CD14-positive monocyte (primary cell): ENCODE measurements around the gene CCL19. TPM values are rescaled to one million over a fixed set of nuclear protein-coding genes. Genes with fewer than 3 reads are reported as not detected.
"Not testable (repeated sequence)": the region's sequence is repeated elsewhere in the genome, so short reads cannot be mapped to it uniquely, and the experiment has no call there.

Experiments
- DNase-seq, 3 donors: peaks; one replicate each; pipeline ENCODE4 v3.0.0-alpha.2; 2011 to 2022
- H2AFZ ChIP-seq: 2 replicates; pipeline ENCODE4 v1.6.0; 2012; ENCODE audit warnings: mild to moderate bottlenecking, low read depth, low read length, inconsistent platforms; ENCODE audit not compliant: insufficient read depth, poor library complexity, severe bottlenecking
- H3K27ac ChIP-seq, 2 donors: 1 replicate in 1 of 2; 2 replicates in 1 of 2; pipeline ENCODE4 v1.5.1; 2012 to 2013; ENCODE audit warnings: low read length in 2 of 2, control low read depth in 1 of 2, inconsistent platforms in 1 of 2, low read depth in 1 of 2, mild to moderate bottlenecking in 1 of 2
- H3K27me3 ChIP-seq, 2 donors: one replicate each; pipeline versions ENCODE4 v1.6.0 to v1.6.1; 2011 to 2013; ENCODE audit warnings: low read length in 2 of 2; ENCODE audit not compliant: control insufficient read depth in 2 of 2, insufficient read depth in 2 of 2
- H3K36me3 ChIP-seq, 2 donors: replicated peaks in 1 of 2; 1 replicate in 1 of 2; 2 replicates in 1 of 2; pipeline versions ENCODE4 v1.5.1 to v1.6.1; 2012 to 2013; ENCODE audit warnings: low read length in 2 of 2, control low read depth in 1 of 2, inconsistent platforms in 1 of 2, mild to moderate bottlenecking in 1 of 2; ENCODE audit not compliant: insufficient read depth in 2 of 2, control insufficient read depth in 1 of 2
- H3K4me1 ChIP-seq, 2 donors: 1 replicate in 1 of 2; 2 replicates in 1 of 2; pipeline versions ENCODE4 v1.5.1 to v1.6.1; 2012 to 2013; ENCODE audit warnings: low read length in 2 of 2, control low read depth in 1 of 2, inconsistent platforms in 1 of 2, mild to moderate bottlenecking in 1 of 2, moderate library complexity in 1 of 2; ENCODE audit not compliant: insufficient read depth in 2 of 2, control insufficient read depth in 1 of 2
- H3K4me2 ChIP-seq: replicated peaks from 2 replicates; pipeline ENCODE3; 2012; ENCODE audit warnings: low read length, moderate library complexity, mild to moderate bottlenecking; ENCODE audit not compliant: poor library complexity, severe bottlenecking; ENCODE audit errors: extremely low read depth
- H3K4me3 ChIP-seq, 3 experiments: fragments of 200-600 bp in 1 of 3; sonication (generic) in 1 of 3; replicated peaks in 1 of 3; 1 replicate in 2 of 3; 2 replicates in 1 of 3; pipeline ENCODE4 v1.5.1; 2011 to 2013; ENCODE audit warnings: low read length in 3 of 3, mild to moderate bottlenecking in 3 of 3, control low read depth in 2 of 3, low read depth in 2 of 3, inconsistent platforms in 1 of 3, moderate library complexity in 1 of 3
- H3K79me2 ChIP-seq: 2 replicates; pipeline ENCODE4 v1.6.0; 2012; ENCODE audit warnings: mild to moderate bottlenecking, control low read depth, inconsistent platforms, low read length, moderate library complexity; ENCODE audit not compliant: insufficient read depth
- H3K9ac ChIP-seq: 2 replicates; pipeline ENCODE4 v1.6.0; 2017; ENCODE audit warnings: low read length, mild to moderate bottlenecking; ENCODE audit not compliant: insufficient read depth, poor library complexity, severe bottlenecking
- H3K9me3 ChIP-seq, 2 donors: replicated peaks in 1 of 2; 1 replicate in 1 of 2; 2 replicates in 1 of 2; pipeline versions ENCODE4 v1.5.1 to v1.6.1; 2012 to 2013; ENCODE audit warnings: low read length in 2 of 2, control low read depth in 1 of 2; ENCODE audit not compliant: control insufficient read depth in 1 of 2, insufficient read depth in 1 of 2
- H4K20me1 ChIP-seq: 2 replicates; pipeline ENCODE4 v1.6.0; 2012; ENCODE audit warnings: mild to moderate bottlenecking, low read length, control low read depth, moderate library complexity; ENCODE audit not compliant: insufficient read depth
- H3K27ac Mint-ChIP-seq, 7 donors: one replicate each; pipeline ENCODE4 v1.8.0; 2020; ENCODE audit warnings: mild to moderate bottlenecking in 7 of 7, mixed read lengths in 7 of 7, moderate library complexity in 6 of 7, inconsistent platforms in 2 of 7
- H3K27me3 Mint-ChIP-seq, 3 donors: one replicate each; pipeline ENCODE4 v1.8.0; 2021 to 2022; ENCODE audit warnings: low read depth in 3 of 3, mild to moderate bottlenecking in 3 of 3, mixed read lengths in 3 of 3, moderate library complexity in 3 of 3, inconsistent platforms in 1 of 3
- H3K36me3 Mint-ChIP-seq, 2 donors: one replicate each; pipeline ENCODE4 v1.8.0; 2020; ENCODE audit warnings: mixed read lengths in 2 of 2, inconsistent platforms in 1 of 2, mild to moderate bottlenecking in 1 of 2
- H3K4me1 Mint-ChIP-seq: one replicate; pipeline ENCODE4 v1.8.0; 2020; ENCODE audit warnings: mild to moderate bottlenecking, mixed read lengths
- H3K4me3 Mint-ChIP-seq, 2 donors: one replicate each; pipeline ENCODE4 v1.8.0; 2020; ENCODE audit warnings: mild to moderate bottlenecking in 2 of 2, mixed read lengths in 2 of 2, moderate library complexity in 1 of 2
- H3K9me3 Mint-ChIP-seq, 7 donors: one replicate each; pipeline ENCODE4 v1.8.0; 2020 to 2022; ENCODE audit warnings: mixed read lengths in 7 of 7, mild to moderate bottlenecking in 6 of 7, moderate library complexity in 6 of 7, inconsistent platforms in 2 of 7
- WGBS: methylation state at CpG from one replicate; pipeline ENCODE4 v1.1.5; 2013; ENCODE audit warnings: missing lambda C conversion rate; ENCODE audit not compliant: insufficient coverage; 5-methylcytosine and 5-hydroxymethylcytosine counted together
- intact Hi-C, 2 donors: fragments of 100-400 bp; cut with micrococcal nuclease; formaldehyde crosslinking; loops; one replicate each; pipeline versions ENCODE4 v1.15.0 to v1.15.1; 2023
- polyA minus RNA-seq: library from RNA; depleted of rRNA, polyadenylated mRNA; stranded (reverse); fragments of >200 nt; gene quantifications from 2 replicates; pipeline ENCODE4 v1.2.3, GENCODE V29; 2012
- polyA plus RNA-seq, 3 donors: library from polyadenylated mRNA; depleted of rRNA in 1 of 3; unstranded in 2 of 3; stranded (reverse) in 1 of 3; fragments of 300-500 nt in 2 of 3; fragments of >200 nt in 1 of 3; fragmentation: Illumina TruSeq in 2 of 3; gene quantifications; 1 replicate in 2 of 3; 2 replicates in 1 of 3; pipeline ENCODE4 v1.2.3, GENCODE V29; 2012 to 2021
- total RNA-seq, 12 experiments: library from RNA in 1 of 12; stranded (reverse) in 1 of 12; fragments of 120-200 nt in 1 of 12; gene quantifications; one replicate each; pipeline ENCODE4 v1.2.4 and lab custom pipeline; 2013 to 2026; ENCODE audit warnings: mixed read lengths in 6 of 12, inconsistent platforms in 1 of 12
- TF ChIP-seq, protein P1 (sequence below): fragments of 200-600 bp; IDR thresholded peaks from one replicate; pipeline ENCODE4 v1.8.0; 2022; ENCODE audit warnings: antibody characterized with exemption, mild to moderate bottlenecking

Gene CCL19
- not detected for total RNA-seq (2013)
- polyA plus RNA-seq (under 1 TPM in 1 of 3 donors, not detected in 2; 0.21 TPM), polyA minus RNA-seq (not detected in 2 replicates), total RNA-seq (lab: John Stamatoyannopoulos, UW) (0 to 0.87 (median 0.05) reads per million in 11 experiments)

- H3K36me3 Mint-ChIP-seq, result no peaks in the 10 kb centered on the region
- peaks cover 0 to 1% (median 0%) of the 10 kb centered on the region in 7 donors for H3K9me3 Mint-ChIP-seq
- Histone ChIP-seq H3K4me2 (peak within 1 kb of the TSS; percentile 18), H2AFZ (peak within 1 kb of the TSS; percentile 41), H3K79me2 (no peaks in the 10 kb centered on the region), H3K36me3 (no peaks in the 10 kb centered on the region), H3K9ac (no peak within 1 kb of the TSS), H3K27ac (peak within 1 kb of the TSS; percentile 39 to 47), H3K4me3 (peak within 1 kb of the TSS in 1 of 3 experiments; percentile 22), H4K20me1 (no peaks in the 10 kb centered on the region), H3K4me1 (peaks cover 29 to 32% of the 10 kb centered on the region in 2 donors), H3K9me3 (no peaks in the 10 kb centered on the region), H3K27me3 (no peaks in the 10 kb centered on the region)
- peak within 1 kb of the TSS in 6 of 7 donors; percentile 46 to 72 (median 54) for H3K27ac Mint-ChIP-seq
- intact Hi-C loops, result no loop called here
- TF ChIP-seq, protein P1, sequence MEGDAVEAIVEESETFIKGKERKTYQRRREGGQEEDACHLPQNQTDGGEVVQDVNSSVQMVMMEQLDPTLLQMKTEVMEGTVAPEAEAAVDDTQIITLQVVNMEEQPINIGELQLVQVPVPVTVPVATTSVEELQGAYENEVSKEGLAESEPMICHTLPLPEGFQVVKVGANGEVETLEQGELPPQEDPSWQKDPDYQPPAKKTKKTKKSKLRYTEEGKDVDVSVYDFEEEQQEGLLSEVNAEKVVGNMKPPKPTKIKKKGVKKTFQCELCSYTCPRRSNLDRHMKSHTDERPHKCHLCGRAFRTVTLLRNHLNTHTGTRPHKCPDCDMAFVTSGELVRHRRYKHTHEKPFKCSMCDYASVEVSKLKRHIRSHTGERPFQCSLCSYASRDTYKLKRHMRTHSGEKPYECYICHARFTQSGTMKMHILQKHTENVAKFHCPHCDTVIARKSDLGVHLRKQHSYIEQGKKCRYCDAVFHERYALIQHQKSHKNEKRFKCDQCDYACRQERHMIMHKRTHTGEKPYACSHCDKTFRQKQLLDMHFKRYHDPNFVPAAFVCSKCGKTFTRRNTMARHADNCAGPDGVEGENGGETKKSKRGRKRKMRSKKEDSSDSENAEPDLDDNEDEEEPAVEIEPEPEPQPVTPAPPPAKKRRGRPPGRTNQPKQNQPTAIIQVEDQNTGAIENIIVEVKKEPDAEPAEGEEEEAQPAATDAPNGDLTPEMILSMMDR, result no peak
- DNase-seq, result peak; percentile 29 to 62 (median 39)
- WGBS, result 21% methylated on average over 2 of the region's 6 CpGs
- peaks cover 0 to 5% (median 3%) of the 10 kb centered on the region in 3 donors for H3K27me3 Mint-ChIP-seq
- H3K4me3 Mint-ChIP-seq, result peak within 1 kb of the TSS in 1 of 2 donors; percentile 23
- H3K4me1 Mint-ChIP-seq, result peaks cover 34% of the 10 kb centered on the region
Observed at GRCh38 chr9:34690983-34691935, at the start of gene CCL19. Gene CCL19 (minus strand): TSS chr9:34691276. CDS start chr9:34691139, 137 bp downstream.

- H4K20me1 ChIP-seq, H3K27me3 Mint-ChIP-seq, intact Hi-C loops, H3K4me3 ChIP-seq, H3K9me3 ChIP-seq, H3K4me1 Mint-ChIP-seq, H3K36me3 Mint-ChIP-seq, H3K9ac ChIP-seq, H3K4me1 ChIP-seq, H3K27ac Mint-ChIP-seq, DNase-seq, H2AFZ ChIP-seq, H3K9me3 Mint-ChIP-seq, H3K4me3 Mint-ChIP-seq, H3K79me2 ChIP-seq, H3K4me2 ChIP-seq, H3K27ac ChIP-seq, H3K36me3 ChIP-seq, H3K27me3 ChIP-seq: not testable (repeated sequence)
- WGBS, result 97% methylated on average over 21 of the region's 27 CpGs
Observed at GRCh38 chr9:34740176-34740575, 49.1 kb upstream of the CCL19 start.
